GM18861 (cell line): ENCODE results near the gene IAH1.

Experiments used
- ATAC-seq: cut with Tn5 transposase; IDR thresholded peaks from one replicate; pipeline ENCODE4 v1.9.1; 2021; ENCODE audit not compliant: unreplicated experiment

IAH1 gene

GRCh38 chr2:9525266-9525665 lies 50.9 kb downstream of the IAH1 start:
- ATAC-seq = no peak

- ATAC-seq = no peak
Measured at GRCh38 chr2:9527995-9528787, 53.8 kb downstream of the IAH1 start.

GRCh38 chr2:9532421-9532820 lies 58.1 kb downstream of the IAH1 start:
- ATAC-seq = no peak

GRCh38 chr2:9533663-9534062 lies 59.3 kb downstream of the IAH1 start:
- no peak for ATAC-seq

- no peak for ATAC-seq
Measured at GRCh38 chr2:9535177-9535576, 60.8 kb downstream of the IAH1 start.

GRCh38 chr2:9536504-9536903 lies 62.2 kb downstream of the IAH1 start:
- no peak for ATAC-seq

- ATAC-seq = no peak
Measured at GRCh38 chr2:9538000-9538507, 63.7 kb downstream of the IAH1 start.
